ENCODE results near the gene PLIN3. TPM values are rescaled to one million over a fixed set of nuclear protein-coding genes. Genes with fewer than 3 reads are reported as not detected.
"Not testable (repeated sequence)": the region's sequence is repeated elsewhere in the genome, so short reads cannot be mapped to it uniquely, and the experiment has no call there.

The PLIN3 gene
- total and polyA plus RNA-seq, 4 experiments from 2014 or later = 16.0 to 50.1 (median 24.2) TPM

DNA sequence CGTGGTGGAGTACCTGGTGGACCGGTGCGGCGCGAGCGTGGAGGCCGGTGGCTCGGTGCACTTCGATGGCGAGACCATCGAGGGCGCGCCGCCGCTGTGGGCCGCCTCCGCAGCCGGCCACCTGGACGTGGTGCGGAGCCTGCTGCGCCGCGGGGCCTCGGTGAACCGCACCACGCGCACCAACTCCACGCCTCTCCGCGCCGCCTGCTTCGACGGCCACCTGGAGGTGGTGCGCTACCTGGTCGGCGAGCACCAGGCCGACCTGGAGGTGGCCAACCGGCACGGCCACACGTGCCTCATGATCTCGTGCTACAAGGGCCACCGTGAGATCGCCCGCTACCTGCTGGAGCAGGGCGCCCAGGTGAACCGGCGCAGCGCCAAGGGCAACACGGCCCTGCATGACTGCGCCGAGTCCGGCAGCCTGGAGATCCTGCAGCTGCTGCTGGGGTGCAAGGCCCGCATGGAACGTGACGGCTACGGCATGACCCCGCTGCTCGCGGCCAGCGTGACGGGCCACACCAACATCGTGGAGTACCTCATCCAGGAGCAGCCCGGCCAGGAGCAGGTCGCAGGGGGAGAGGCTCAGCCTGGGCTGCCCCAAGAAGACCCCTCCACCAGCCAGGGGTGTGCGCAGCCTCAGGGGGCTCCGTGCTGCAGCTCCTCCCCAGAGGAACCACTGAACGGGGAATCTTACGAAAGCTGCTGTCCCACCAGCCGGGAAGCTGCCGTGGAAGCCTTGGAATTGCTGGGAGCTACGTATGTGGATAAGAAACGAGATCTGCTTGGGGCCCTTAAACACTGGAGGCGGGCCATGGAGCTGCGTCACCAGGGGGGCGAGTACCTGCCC lies 75.2 kb downstream of the PLIN3 start:
- not testable (repeated sequence) for H3K9me3 ChIP-seq (ENCODE audit: control insufficient read depth in 1 of 2, low read length in 2 of 2); H3K9me3 Mint-ChIP-seq; H3K27me3 ChIP-seq (ENCODE audit: insufficient read depth, low read length); H3K27me3 Mint-ChIP-seq
- H3K4me3 Mint-ChIP-seq = peak overlapping the region; percentile 76 to 90 (median 84)
- intact Hi-C loops (cut with micrococcal nuclease) = loop anchor here (5.0 kb wide), 1 partner anchor 215 kb away; no protein-coding TSS in a partner anchor
- peak overlapping the region; percentile 52 to 95 (median 73) for H3K27ac Mint-ChIP-seq
- peaks cover 11 to 46% (median 28%) of the 10 kb centered on the region in 4 donors for H3K4me1 Mint-ChIP-seq
- Histone ChIP-seq H3K36me3 (ENCODE audit: insufficient read depth, low read length) (peaks cover 35% of the 10 kb centered on the region), H3K4me3 (ENCODE audit: low read length in 2 of 2) (peak overlapping the region in 1 of 2 donors; percentile 74), H3K27ac (ENCODE audit: low read depth, low read length) (peak overlapping the region; percentile 89), H3K4me1 (ENCODE audit: insufficient read depth, low read length) (peaks cover 36% of the 10 kb centered on the region)
- H3K36me3 Mint-ChIP-seq = peaks cover 7 to 35% of the 10 kb centered on the region in 2 donors
- DNase-seq = peak in 1 of 5 donors; percentile 43
- ChIA-PET POLR2A (ENCODE audit: partially characterized antibody) (interaction anchor here (0.7 to 4.9 kb wide), 10 partner anchors 8 to 1632 kb away, joined by 3 to 76 read pairs (median 6); partner anchors contain the start of genes DPP9, KDM4B, KHSRP and MYDGF), CTCF (ENCODE audit: partially characterized antibody) (interaction anchor here (1.0 to 5.8 kb wide), 10 partner anchors 8 to 221 kb away, joined by 3 to 162 read pairs (median 10); partner anchors contain the start of gene DPP9)

DNA sequence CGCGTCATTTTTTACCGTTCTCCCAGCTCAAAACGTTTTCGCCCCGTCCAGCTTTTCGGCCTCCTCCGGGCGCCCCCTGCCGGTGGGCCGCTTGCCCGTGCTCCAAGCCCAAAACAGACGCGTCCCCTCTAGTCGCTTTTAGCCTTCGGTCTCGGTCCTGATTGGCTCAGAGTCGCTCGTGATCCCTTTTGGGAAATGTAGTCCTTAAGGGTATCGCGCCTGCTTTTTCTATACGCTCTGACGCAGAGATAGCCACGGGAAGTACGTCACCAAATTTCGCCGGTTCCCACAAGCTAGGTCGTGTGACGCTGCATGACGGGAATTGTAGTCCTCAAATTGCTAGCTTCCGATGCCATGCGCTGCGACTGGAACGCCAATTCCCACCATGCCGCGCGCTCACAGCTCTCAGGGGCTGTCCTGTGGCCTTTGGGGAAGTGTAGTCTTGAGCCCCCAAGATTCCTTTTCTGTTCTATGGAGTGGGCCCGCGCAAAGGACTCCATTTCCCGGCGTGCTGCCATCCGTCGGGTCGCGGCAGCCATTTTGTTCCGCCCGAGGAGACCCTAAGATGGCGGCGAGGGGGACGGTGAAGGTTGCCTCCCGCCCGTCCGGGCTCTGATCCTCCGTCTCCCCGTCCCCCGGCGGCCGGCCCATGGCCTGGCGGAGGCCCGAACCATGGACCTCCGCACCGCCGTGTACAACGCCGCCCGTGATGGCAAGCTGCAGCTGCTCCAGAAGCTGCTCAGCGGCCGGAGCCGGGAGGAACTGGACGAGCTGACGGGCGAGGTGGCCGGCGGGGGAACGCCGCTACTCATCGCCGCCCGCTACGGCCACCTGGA lies 76.1 kb downstream of the PLIN3 start, which contains the start of gene FEM1A:
TSS of gene FEM1A (plus strand) at position 552 of the 836 bp plus-strand sequence. CDS start at position 673, 121 bp downstream.
- Mint-ChIP-seq H3K27me3 (no peaks in the 10 kb centered on the region), H3K27ac (peak within 1 kb of the TSS; percentile 82 to 95 (median 92)), H3K4me3 (peak within 1 kb of the TSS; percentile 83 to 90 (median 84)), H3K36me3 (peaks cover 2 to 29% of the 10 kb centered on the region in 2 donors), H3K9me3 (no peaks in the 10 kb centered on the region), H3K4me1 (peaks cover 8 to 41% (median 22%) of the 10 kb centered on the region in 4 donors)
- Histone ChIP-seq H3K27ac (ENCODE audit: low read depth, low read length) (peak within 1 kb of the TSS; percentile 89), H3K9me3 (ENCODE audit: control insufficient read depth in 1 of 2, low read length in 2 of 2) (no peaks in the 10 kb centered on the region), H3K4me3 (ENCODE audit: low read length in 2 of 2) (peak within 1 kb of the TSS in 1 of 2 donors; percentile 74), H3K36me3 (ENCODE audit: insufficient read depth, low read length) (peaks cover 29% of the 10 kb centered on the region), H3K4me1 (ENCODE audit: insufficient read depth, low read length) (peaks cover 36% of the 10 kb centered on the region), H3K27me3 (ENCODE audit: insufficient read depth, low read length) (no peaks in the 10 kb centered on the region)
- ChIA-PET POLR2A (ENCODE audit: partially characterized antibody) (interaction anchor here (0.7 to 4.9 kb wide), 20 partner anchors 9 to 1632 kb away, joined by 3 to 76 read pairs (median 4); partner anchors contain the start of genes CATSPERD, DPP9, KDM4B and KHSRP), CTCF (ENCODE audit: partially characterized antibody) (interaction anchor here (0.6 to 5.8 kb wide), 29 partner anchors 7 to 1725 kb away, joined by 3 to 162 read pairs (median 5); partner anchors contain the start of genes DPP9, HDGFL2, KDM4B and MYDGF)
- intact Hi-C loops (cut with micrococcal nuclease) = loop anchor here (1.0 to 5.0 kb wide), 11 partner anchors 22 to 999 kb away; partner anchors contain the start of genes DUS3L, MYDGF and TNFAIP8L1
- peak; percentile 97 to 100 (median 100) for DNase-seq

Other genes starting within 250 kb of the PLIN3 start
- 10 to 100 TPM; 16.2 to 17.2 TPM for gene TNFAIP8L1, start 228.2 kb downstream of the PLIN3 start, total RNA-seq
- gene TNFAIP8L1, start 228.2 kb downstream of the PLIN3 start, polyA plus RNA-seq = 10 to 100 TPM in 1 of 2 donors, 1 to 10 TPM in 1; 3.7 to 11.1 TPM
- 10 to 100 TPM; 43.0 to 46.4 TPM for gene MYDGF, start 197.3 kb downstream of the PLIN3 start, total RNA-seq
- gene MYDGF, start 197.3 kb downstream of the PLIN3 start, polyA plus RNA-seq = 100 to 1,000 TPM; 128 to 199 TPM
- gene DPP9, start 143.8 kb downstream of the PLIN3 start, total RNA-seq = 10 to 100 TPM; 86.9 to 93.9 TPM
- 10 to 100 TPM; 10.7 to 31.6 TPM for gene DPP9, start 143.8 kb downstream of the PLIN3 start, polyA plus RNA-seq
- 10 to 100 TPM; 16.7 TPM for gene FEM1A, start 75.9 kb downstream of the PLIN3 start, total RNA-seq
- gene FEM1A, start 75.9 kb downstream of the PLIN3 start, polyA plus RNA-seq = 1 to 10 TPM; 1.3 to 3.1 TPM
- 10 to 100 TPM; 16.0 to 17.9 TPM for gene TICAM1, start 36.0 kb downstream of the PLIN3 start, total RNA-seq
- gene TICAM1, start 36.0 kb downstream of the PLIN3 start, polyA plus RNA-seq = 10 to 100 TPM in 1 of 2 donors, 1 to 10 TPM in 1; 2.2 to 18.1 TPM
- gene ARRDC5, start 35.2 kb upstream of the PLIN3 start, total RNA-seq = 10 to 100 TPM in 1 of 2 experiments, 1 to 10 TPM in 1; 9.1 to 13.2 TPM
- gene ARRDC5, start 35.2 kb upstream of the PLIN3 start, polyA plus RNA-seq = 1 to 10 TPM in 1 of 2 donors, under 1 TPM in 1; 0.52 to 1.4 TPM
- under 1 TPM; 0.11 to 0.15 TPM for gene UHRF1, start 41.8 kb upstream of the PLIN3 start, total RNA-seq
- gene UHRF1, start 41.8 kb upstream of the PLIN3 start, polyA plus RNA-seq = under 1 TPM in 1 of 2 donors, not detected in 1; 0.22 TPM
- 10 to 100 TPM; 47.9 to 50.4 TPM for gene KDM4B, start 101.4 kb upstream of the PLIN3 start, total RNA-seq
- 10 to 100 TPM in 1 of 2 donors, 1 to 10 TPM in 1; 3.2 to 11.9 TPM for gene KDM4B, start 101.4 kb upstream of the PLIN3 start, polyA plus RNA-seq